Esophagus squamous epithelium (tissue), 5 donors: ENCODE data around the gene MPDU1. TPM values are rescaled to one million over a fixed set of nuclear protein-coding genes. Genes with fewer than 3 reads are reported as not detected.

Source experiments
- DNase-seq: peaks from one replicate; lab custom pipeline; 2025; lab: John Stamatoyannopoulos, UW
- H3K27ac ChIP-seq, 4 donors: fragments of 200-600 bp; sonication (generic); one replicate each; pipeline ENCODE4 v1.5.1; 2016 to 2019; ENCODE audit warnings: mild to moderate bottlenecking in 1 of 4
- H3K27me3 ChIP-seq, 4 donors: fragments of 200-600 bp; sonication (generic); 1 replicate in 3 of 4; 2 replicates in 1 of 4; pipeline versions ENCODE4 v1.5.1 to v1.6.0; 2017 to 2021; ENCODE audit warnings: antibody characterized with exemption in 1 of 4
- H3K36me3 ChIP-seq, 3 donors: fragments of 200-600 bp; sonication (generic); one replicate each; pipeline ENCODE4 v1.5.1; 2016 to 2019
- H3K4me1 ChIP-seq, 3 donors: fragments of 200-600 bp; sonication (generic); one replicate each; pipeline ENCODE4 v1.5.1; 2017 to 2019
- H3K4me3 ChIP-seq, 4 donors: fragments of 200-600 bp; sonication (generic); 1 replicate in 3 of 4; 2 replicates in 1 of 4; pipeline ENCODE4 v1.5.1; 2016 to 2019; ENCODE audit warnings: mild to moderate bottlenecking in 2 of 4, moderate library complexity in 1 of 4
- H3K9me3 ChIP-seq, 3 donors: fragments of 200-600 bp; sonication (generic); one replicate each; pipeline ENCODE4 v1.5.1; 2016 to 2019
- POLR2A ChIP-seq, 4 donors: fragments of 450-650 bp; IDR thresholded peaks; one replicate each; pipeline ENCODE4 v1.6.1; 2017; ENCODE audit warnings: antibody characterized with exemption in 4 of 4, mild to moderate bottlenecking in 4 of 4, moderate library complexity in 3 of 4
- WGBS, 2 donors: methylation state at CpG; one replicate each; pipeline ENCODE4 v1.1.5; 2018; 5-methylcytosine and 5-hydroxymethylcytosine counted together
- intact Hi-C: fragments of 100-400 bp; cut with DNase I; formaldehyde crosslinking; loops from one replicate; pipeline ENCODE4 v1.15.0; 2022
- total RNA-seq, 4 donors: library from RNA; depleted of rRNA; stranded (reverse); fragments of >200 nt; gene quantifications; one replicate each; pipeline ENCODE4 v1.1.0, GENCODE V29; 2016
- TF ChIP-seq, protein P1 (sequence below), 6 experiments: fragments of 450-650 bp in 4 of 6; fragments of 200-600 bp in 2 of 6; sonication (generic) in 2 of 6; IDR thresholded peaks; one replicate each; pipeline ENCODE4 v1.5.1; 2016 to 2019; ENCODE audit warnings: antibody characterized with exemption in 6 of 6, mild to moderate bottlenecking in 4 of 6, moderate library complexity in 4 of 6
- donor health status: DM: yes; HTN: yes; CAD: no.

The MPDU1 gene
- total RNA-seq, 4 donors from 2014 or later: 69.3 to 123 (median 100) TPM

DNA sequence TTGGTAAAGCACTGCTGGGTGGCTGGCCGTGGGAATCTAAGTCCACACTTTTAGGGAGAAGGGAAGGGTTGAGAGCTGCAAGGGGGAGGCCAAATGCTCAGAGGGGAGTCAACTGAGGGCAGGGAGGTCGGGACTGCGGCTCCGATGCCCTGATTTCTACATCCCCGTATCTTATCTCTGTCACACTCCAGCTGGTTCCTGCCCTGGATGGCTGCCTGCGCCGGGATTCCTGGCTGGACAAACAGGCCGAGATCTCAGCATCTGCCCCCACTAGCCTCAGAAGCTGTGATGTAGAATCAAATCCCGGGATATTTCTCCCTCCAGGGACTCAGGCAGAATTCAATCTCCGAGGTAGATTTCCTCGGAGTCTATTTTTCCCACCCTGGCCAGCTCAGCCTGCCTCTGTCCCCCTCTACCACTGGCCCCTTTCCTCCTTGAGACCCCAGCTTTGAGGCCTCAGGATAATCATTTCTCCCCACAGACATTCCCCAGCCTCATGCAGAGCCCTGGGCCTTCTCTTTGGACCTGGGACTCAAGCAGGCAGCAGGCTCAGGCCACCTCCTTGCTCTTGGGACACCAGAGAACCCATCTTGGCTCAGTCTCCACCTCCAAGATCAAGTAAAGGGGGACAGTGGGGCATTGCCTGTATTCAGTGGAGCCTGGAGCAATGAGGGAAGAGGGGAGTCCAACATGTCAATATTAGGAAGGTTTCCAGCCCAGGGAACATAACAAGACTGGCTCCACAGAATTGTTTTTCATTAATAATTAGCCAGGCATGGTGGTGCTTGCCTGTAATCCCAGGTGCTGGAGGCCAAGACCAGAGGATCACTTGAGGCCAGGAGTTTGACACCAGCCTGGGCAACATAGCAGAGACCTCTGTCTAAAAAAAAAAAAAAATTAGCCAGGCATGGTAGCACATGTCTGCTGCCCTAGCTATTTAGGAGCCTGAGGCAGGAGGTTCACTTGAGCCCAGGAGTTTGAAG lies 48.0 kb downstream of the MPDU1 start:
- no peak for DNase-seq
- no peak overlapping the region for H3K27ac ChIP-seq
- H3K4me3 ChIP-seq: no peak overlapping the region
- no peaks in the 10 kb centered on the region for H3K9me3 ChIP-seq
- H3K4me1 ChIP-seq: peaks cover 5 to 13% (median 6%) of the 10 kb centered on the region in 3 donors
- TF ChIP-seq, protein P1, sequence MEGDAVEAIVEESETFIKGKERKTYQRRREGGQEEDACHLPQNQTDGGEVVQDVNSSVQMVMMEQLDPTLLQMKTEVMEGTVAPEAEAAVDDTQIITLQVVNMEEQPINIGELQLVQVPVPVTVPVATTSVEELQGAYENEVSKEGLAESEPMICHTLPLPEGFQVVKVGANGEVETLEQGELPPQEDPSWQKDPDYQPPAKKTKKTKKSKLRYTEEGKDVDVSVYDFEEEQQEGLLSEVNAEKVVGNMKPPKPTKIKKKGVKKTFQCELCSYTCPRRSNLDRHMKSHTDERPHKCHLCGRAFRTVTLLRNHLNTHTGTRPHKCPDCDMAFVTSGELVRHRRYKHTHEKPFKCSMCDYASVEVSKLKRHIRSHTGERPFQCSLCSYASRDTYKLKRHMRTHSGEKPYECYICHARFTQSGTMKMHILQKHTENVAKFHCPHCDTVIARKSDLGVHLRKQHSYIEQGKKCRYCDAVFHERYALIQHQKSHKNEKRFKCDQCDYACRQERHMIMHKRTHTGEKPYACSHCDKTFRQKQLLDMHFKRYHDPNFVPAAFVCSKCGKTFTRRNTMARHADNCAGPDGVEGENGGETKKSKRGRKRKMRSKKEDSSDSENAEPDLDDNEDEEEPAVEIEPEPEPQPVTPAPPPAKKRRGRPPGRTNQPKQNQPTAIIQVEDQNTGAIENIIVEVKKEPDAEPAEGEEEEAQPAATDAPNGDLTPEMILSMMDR (IDR thresholded peaks at IDR 0.05): no peak
- TF ChIP-seq POLR2A (IDR thresholded peaks at IDR 0.05): no peak
- 78 to 82% methylated on average over 7 to 9 of the region's 11 CpGs for WGBS, 2 donors
- no peaks in the 10 kb centered on the region for H3K36me3 ChIP-seq
- no peaks in the 10 kb centered on the region for H3K27me3 ChIP-seq
- intact Hi-C loops: no loop called here

DNA sequence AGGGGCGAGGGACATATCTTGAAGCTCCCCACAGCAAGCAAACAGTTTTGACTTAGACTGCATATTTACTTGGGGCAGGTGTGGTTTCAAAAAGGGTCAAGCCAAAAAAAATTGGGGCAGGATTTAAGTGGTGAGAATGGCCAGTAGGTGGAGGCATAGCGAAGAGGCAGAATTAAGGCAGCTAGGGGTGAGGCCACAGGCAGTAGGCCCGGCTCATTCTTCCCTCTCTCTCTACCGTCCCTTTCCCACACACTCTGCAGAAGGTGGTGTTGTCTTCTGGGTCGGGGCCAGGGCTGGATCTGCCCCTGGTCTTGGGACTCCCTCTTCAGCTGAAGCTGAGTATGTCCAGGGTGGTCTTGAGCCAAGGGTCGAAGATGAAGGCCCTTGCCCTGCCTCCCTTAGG lies 48.8 kb downstream of the MPDU1 start:
- Histone ChIP-seq H3K9me3 (no peaks in the 10 kb centered on the region), H3K36me3 (no peaks in the 10 kb centered on the region), H3K27ac (no peak overlapping the region), H3K27me3 (no peaks in the 10 kb centered on the region), H3K4me1 (peaks cover 0 to 8% (median 3%) of the 10 kb centered on the region in 3 donors), H3K4me3 (no peak overlapping the region)
- 28 to 37% methylated on average over 6 of the region's 6 CpGs for WGBS, 2 donors
- DNase-seq: no peak
- intact Hi-C loops: no loop called here
- TF ChIP-seq, protein P1 (IDR thresholded peaks at IDR 0.05): peak; percentile 30 to 62 (median 52)
- no peak for TF ChIP-seq POLR2A (IDR thresholded peaks at IDR 0.05)

DNA sequence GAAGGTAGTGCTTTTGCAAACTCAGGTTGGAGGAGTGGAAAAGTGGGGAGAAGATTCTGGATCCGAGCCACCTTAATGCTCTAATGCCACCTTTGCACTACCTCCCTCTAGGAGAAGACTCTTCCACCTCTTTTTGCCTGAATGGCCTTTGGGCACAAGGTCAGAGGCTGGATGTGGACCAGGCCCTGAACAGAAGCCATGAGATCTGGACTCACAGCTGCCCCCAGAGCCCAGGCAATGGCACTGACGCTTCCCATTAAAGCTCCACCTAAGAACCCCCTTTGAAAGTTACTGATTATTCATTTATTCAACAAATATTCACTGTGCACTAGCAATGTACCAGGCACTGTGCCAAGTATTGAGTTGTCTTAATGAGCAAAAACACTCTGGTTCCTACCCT lies 49.4 kb downstream of the MPDU1 start:
- 86 to 100% methylated on average over 2 of the region's 2 CpGs for WGBS, 2 donors
- TF ChIP-seq POLR2A (IDR thresholded peaks at IDR 0.05): no peak
- TF ChIP-seq, protein P1 (IDR thresholded peaks at IDR 0.05): no peak

DNA sequence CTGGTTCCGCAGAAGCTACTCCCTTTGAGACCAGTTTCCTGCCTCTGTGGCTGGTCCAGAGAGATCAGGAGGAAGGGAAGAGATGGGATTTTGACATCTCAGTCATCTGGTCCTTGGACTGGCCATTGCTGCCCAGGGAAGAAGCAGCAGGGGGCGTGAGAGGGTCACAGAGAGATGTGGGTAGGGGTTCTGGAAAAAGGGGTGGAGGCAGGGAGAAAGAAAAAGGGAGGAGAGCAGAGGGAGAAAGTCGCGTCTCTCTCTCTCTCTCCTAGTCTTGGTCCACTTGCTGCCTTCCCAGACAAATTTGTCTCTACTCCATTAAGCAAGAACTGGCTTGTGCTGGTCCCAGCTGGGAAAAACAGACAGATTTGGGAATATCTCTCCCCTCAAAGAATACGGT lies 50.7 kb downstream of the MPDU1 start:
- no peaks in the 10 kb centered on the region for H3K36me3 ChIP-seq
- no peak overlapping the region for H3K27ac ChIP-seq
- no peaks in the 10 kb centered on the region for H3K4me1 ChIP-seq
- no peaks in the 10 kb centered on the region for H3K9me3 ChIP-seq
- no peak for DNase-seq
- intact Hi-C loops: no loop called here
- no peak overlapping the region for H3K4me3 ChIP-seq
- H3K27me3 ChIP-seq: no peaks in the 10 kb centered on the region
- 13 to 48% methylated on average over 3 to 5 of the region's 5 CpGs for WGBS, 2 donors
- TF ChIP-seq POLR2A (IDR thresholded peaks at IDR 0.05): no peak
- TF ChIP-seq, protein P1 (IDR thresholded peaks at IDR 0.05): peak in 4 of 6 experiments; percentile 8 to 41 (median 15)

More for the DNA sequence above, 49.4 kb downstream of the MPDU1 start:
- Histone ChIP-seq H3K4me3 (no peak overlapping the region), H3K27ac (no peak overlapping the region), H3K27me3 (no peaks in the 10 kb centered on the region), H3K9me3 (no peaks in the 10 kb centered on the region), H3K4me1 (peaks cover 0 to 3% (median 2%) of the 10 kb centered on the region in 3 donors), H3K36me3 (no peaks in the 10 kb centered on the region)
- no peak for DNase-seq
- intact Hi-C loops: no loop called here

DNA sequence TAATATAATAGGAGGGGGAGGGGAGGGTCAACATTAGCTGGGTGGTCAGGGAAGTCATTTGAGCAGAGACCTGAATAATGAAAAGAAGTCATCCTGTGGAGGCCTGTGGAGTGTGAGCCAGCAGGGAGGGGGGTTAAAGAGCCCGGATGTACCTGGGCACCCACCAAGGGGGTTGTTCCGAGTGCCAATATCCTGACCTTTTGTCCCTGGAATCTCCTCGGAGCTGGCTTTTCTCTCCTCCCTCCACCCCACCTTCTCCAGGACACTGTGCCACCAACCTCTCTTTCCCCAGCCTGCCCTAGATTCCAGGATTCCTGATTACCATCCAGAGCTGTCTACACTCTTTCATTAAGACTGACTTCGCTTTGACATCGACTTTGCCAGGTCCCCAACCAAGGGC lies 52.5 kb downstream of the MPDU1 start:
- Histone ChIP-seq H3K9me3 (no peaks in the 10 kb centered on the region), H3K36me3 (no peaks in the 10 kb centered on the region), H3K27me3 (no peaks in the 10 kb centered on the region), H3K4me1 (no peaks in the 10 kb centered on the region), H3K4me3 (no peak overlapping the region), H3K27ac (no peak overlapping the region)
- WGBS, 2 donors: 62 to 65% methylated on average over 5 of the region's 5 CpGs
- intact Hi-C loops: no loop called here
- no peak for DNase-seq
- TF ChIP-seq POLR2A (IDR thresholded peaks at IDR 0.05): no peak
- TF ChIP-seq, protein P1 (IDR thresholded peaks at IDR 0.05): no peak
